Esophagus muscularis mucosa (tissue), 3 donors: ENCODE results near the gene BLOC1S4.

Experiments used
- CTCF ChIP-seq, 3 experiments: fragments of 200-600 bp in 2 of 3; fragments of 450-650 bp in 1 of 3; sonication (generic) in 2 of 3; IDR thresholded peaks; one replicate each; pipeline ENCODE4 v1.5.1; 2017 to 2019; ENCODE audit warnings: antibody characterized with exemption in 3 of 3, mild to moderate bottlenecking in 2 of 3, moderate library complexity in 1 of 3
- POLR2A ChIP-seq: fragments of 450-650 bp; IDR thresholded peaks from one replicate; pipeline ENCODE4 v1.6.1; 2017; ENCODE audit warnings: antibody characterized with exemption, moderate library complexity, mild to moderate bottlenecking, low read depth
- POLR2AphosphoS5 ChIP-seq, 2 donors: sonication (generic); formaldehyde crosslinking; IDR thresholded peaks; one replicate each; pipeline ENCODE4 v1.6.1; 2017; ENCODE audit warnings: antibody characterized with exemption in 2 of 2

DNA sequence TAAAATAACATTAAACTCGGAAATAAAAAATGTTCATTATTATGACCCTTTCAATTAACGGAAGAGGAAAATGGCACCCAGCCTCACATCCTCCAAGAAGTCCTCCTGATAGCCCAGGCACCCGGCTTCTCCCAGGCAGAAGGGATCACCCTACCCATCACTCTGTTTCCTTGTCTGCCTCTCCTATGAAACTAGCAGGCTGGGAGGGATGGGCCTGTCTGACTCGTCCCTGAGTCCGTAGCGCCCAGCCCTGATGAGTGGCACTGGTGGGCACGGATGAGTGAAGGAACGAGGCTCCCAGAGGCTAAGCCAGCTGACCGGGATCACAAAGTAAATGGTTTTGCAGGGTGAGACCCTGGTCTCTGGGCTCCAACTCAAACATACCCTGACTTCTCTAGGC is 37.9 kb downstream of the BLOC1S4 start:
- TF ChIP-seq CTCF (IDR thresholded peaks at IDR 0.05) (no peak), POLR2AphosphoS5 (IDR thresholded peaks at IDR 0.05) (no peak), POLR2A (no peak)
